ENCODE measurements around the gene SUN1.
"Not testable (repeated sequence)": the region's sequence is repeated elsewhere in the genome, so short reads cannot be mapped to it uniquely, and the experiment has no call there.

Gene SUN1

DNA sequence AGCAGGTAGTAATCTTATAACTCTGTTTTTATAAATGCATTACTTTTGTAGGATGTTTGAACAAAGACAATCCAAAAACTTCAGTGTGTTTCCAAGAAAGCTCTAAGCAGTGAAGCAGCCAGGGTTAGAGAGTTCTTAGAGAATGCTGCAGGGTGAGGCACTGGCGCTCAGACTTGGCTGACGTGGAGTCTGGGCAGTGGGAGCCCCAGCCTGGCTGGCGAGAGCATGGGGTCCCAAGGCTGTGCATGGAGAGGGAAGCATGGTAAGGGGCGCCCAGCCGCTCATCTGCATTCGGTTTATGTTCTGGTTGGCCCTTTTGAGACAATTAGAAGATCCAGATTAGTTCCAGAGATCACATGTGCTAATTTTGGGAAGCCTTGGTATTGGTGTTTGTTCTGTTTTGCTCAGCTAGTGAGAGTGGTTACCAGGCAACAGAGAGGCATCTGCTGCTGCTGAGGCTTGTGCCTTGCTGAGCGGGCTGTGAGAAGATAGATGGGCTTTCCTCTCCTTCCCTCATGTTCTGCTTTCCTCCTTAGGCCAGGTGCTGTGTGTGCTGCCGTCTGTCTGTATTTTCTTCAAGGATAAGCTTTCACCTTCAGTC lies 10.3 kb downstream of the SUN1 start:
- H3K4me3 ChIP-seq (replicated peaks; ENCODE audit: low read depth, low read length) = no peak overlapping the region
- DNase-seq (ENCODE audit: extremely low read depth, low read depth) = no peak
- TF ChIP-seq, protein P1, sequence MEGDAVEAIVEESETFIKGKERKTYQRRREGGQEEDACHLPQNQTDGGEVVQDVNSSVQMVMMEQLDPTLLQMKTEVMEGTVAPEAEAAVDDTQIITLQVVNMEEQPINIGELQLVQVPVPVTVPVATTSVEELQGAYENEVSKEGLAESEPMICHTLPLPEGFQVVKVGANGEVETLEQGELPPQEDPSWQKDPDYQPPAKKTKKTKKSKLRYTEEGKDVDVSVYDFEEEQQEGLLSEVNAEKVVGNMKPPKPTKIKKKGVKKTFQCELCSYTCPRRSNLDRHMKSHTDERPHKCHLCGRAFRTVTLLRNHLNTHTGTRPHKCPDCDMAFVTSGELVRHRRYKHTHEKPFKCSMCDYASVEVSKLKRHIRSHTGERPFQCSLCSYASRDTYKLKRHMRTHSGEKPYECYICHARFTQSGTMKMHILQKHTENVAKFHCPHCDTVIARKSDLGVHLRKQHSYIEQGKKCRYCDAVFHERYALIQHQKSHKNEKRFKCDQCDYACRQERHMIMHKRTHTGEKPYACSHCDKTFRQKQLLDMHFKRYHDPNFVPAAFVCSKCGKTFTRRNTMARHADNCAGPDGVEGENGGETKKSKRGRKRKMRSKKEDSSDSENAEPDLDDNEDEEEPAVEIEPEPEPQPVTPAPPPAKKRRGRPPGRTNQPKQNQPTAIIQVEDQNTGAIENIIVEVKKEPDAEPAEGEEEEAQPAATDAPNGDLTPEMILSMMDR (IDR thresholded peaks at IDR 0.05; ENCODE audit: low read depth, low read length, missing control alignments) = no peak

DNA sequence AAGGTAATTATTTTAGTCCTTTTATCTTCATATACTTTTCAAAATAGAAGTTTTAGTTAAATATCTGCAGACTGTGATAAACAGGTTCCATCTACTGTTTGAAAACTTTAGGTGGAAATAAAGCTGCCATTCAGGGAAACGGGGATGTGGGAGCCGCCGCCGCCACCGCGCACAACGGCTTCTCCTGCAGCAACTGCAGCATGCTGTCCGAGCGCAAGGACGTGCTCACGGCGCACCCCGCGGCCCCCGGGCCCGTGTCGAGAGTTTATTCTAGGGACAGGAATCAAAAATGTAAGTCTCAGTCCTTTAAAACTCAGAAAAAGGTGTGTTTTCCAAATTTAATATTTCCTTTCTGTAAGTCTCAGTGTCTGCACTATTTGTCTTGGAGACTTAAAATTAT lies 11.0 kb downstream of the SUN1 start:
- DNase-seq (ENCODE audit: extremely low read depth, low read depth) = no peak
- TF ChIP-seq, protein P1 (IDR thresholded peaks at IDR 0.05; ENCODE audit: low read depth, low read length, missing control alignments) = no peak
- no peak overlapping the region for H3K4me3 ChIP-seq (replicated peaks; ENCODE audit: low read depth, low read length)

DNA sequence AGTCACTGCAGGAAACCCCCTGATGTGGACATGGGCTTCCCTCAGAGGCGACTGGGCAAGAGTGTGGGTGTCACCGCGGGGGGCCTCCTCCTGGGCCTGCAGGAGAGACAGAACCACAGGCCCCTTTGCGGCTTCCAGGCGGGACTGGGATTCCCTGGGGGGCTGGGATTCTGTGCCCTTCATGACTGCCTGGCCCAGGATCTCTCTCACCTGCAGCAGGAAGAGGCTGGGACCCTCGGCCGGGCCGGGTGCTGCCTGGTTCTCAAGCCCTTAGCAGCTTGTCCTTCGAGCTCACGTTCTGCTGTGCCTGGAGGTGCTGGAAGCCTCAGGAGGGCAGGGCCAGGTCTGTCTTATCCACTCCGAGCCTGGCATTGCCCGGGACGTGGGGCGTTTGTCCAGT lies 11.8 kb downstream of the SUN1 start:
- DNase-seq (ENCODE audit: extremely low read depth, low read depth) = no peak
- TF ChIP-seq, protein P1 (IDR thresholded peaks at IDR 0.05; ENCODE audit: low read depth, low read length, missing control alignments) = no peak
- H3K4me3 ChIP-seq (replicated peaks; ENCODE audit: low read depth, low read length) = no peak overlapping the region

DNA sequence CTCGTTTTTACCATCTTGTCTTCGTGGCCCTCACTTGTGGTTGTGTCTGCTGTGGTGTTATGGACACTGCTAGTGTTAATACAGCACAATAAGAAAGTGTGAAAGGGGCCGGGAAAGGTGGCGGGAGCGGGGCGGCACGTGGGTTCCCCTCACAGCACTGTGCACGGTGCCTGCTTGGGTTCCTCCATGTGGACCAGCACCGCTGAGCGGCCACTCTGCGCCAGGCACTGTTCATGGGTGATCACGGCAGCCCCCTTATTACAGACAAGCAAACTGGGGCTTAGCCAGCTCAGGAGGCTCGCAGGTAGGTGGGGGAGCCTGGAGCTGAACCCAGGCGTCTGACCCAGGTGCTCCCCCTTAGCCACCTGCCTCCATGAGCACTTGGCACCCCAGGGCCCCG lies 12.2 kb downstream of the SUN1 start:
- DNase-seq (ENCODE audit: extremely low read depth, low read depth) = no peak
- no peak overlapping the region for H3K4me3 ChIP-seq (replicated peaks; ENCODE audit: low read depth, low read length)
- TF ChIP-seq, protein P1 (IDR thresholded peaks at IDR 0.05; ENCODE audit: low read depth, low read length, missing control alignments) = no peak

DNA sequence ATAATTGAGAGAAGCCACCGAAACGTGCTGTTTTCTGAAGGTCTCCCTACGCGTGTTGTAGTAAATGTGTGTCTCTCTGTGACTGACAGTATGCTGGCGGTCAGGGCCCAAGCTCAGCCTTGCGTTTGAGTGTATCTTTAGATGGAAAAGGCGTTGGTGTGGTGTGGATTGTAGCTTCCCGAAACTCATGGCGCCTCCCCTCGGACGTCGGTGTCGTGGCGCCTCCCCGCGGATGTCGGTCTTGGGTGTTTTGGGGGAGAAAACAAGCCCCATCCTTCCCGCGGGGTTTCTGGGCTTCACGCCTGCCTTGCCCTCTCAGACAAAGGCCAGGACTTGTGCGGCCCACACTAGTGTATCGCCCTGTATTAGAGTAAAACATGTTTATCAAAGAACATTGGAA lies 12.8 kb downstream of the SUN1 start:
- no peak for DNase-seq (ENCODE audit: extremely low read depth, low read depth)
- TF ChIP-seq, protein P1 (IDR thresholded peaks at IDR 0.05; ENCODE audit: low read depth, low read length, missing control alignments) = no peak
- H3K4me3 ChIP-seq (replicated peaks; ENCODE audit: low read depth, low read length) = no peak overlapping the region

DNA sequence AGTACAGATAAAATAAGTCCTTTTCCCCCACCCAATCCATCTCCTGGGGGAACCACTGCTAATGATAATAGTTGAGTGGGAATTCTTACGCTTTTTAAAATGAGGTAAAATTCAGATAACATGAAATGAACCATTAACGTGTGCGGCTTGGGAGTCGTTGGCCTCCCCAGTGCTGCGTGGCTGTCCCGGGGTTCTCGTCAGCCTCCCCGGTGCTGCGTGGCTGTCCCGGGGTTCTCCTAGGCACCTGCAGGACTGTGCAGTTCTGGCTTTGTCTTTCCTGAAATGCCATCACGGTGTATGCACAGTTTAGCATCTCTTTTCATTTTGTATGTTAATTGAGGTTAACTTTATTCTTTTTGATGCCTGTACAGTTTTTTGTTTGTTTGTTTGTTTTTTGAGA lies 13.5 kb downstream of the SUN1 start:
- DNase-seq (ENCODE audit: extremely low read depth, low read depth) = no peak
- TF ChIP-seq, protein P1 (IDR thresholded peaks at IDR 0.05; ENCODE audit: low read depth, low read length, missing control alignments) = no peak
- no peak overlapping the region for H3K4me3 ChIP-seq (replicated peaks; ENCODE audit: low read depth, low read length)

DNA sequence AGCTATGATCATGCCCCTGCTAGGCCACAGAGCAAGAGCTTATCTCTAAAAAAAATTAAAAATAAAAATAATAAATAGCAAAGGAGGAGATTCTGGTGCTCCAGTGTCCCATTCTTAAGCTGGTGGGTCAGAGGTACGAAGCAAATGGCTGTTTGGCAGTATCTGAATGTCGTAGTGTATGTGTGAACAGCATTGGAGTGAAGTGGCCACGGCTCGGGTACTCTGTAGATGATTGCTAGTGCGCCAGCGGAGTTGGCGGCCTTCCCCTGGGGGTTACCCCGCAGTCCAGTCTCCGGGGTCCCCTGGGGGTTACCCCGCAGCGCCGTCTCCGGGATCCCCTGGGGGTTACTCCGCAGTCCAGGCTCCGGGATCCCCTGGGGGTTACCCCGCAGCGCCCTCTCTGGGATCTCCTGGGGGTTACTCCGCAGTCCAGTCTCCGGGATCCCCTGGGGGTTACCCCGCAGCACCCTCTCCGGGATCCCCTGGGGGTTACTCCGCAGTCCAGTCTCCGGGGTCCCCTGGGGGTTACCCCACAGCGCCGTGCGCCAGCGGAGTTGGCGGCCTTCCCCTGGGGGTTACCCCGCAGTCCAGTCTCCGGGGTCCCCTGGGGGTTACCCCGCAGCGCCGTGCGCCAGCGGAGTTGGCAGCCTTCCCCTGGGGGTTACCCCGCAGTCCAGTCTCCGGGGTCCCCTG lies 14.8 kb downstream of the SUN1 start:
- not testable (repeated sequence) for H3K4me3 ChIP-seq (replicated peaks; ENCODE audit: low read depth, low read length); DNase-seq (ENCODE audit: extremely low read depth, low read depth)

DNA sequence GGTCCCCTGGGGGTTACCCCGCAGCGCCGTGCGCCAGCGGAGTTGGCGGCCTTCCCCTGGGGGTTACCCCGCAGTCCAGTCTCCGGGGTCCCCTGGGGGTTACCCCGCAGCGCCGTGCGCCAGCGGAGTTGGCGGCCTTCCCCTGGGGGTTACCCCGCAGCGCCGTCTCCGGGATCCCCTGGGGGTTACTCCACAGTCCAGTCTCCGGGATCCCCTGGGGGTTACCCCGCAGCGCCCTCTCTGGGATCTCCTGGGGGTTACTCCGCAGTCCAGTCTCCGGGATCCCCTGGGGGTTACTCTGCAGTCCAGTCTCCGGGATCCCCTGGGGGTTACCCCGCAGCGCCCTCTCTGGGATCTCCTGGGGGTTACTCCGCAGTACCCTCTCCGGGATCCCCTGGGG lies 15.5 kb downstream of the SUN1 start:
- not testable (repeated sequence) for H3K4me3 ChIP-seq (replicated peaks; ENCODE audit: low read depth, low read length); DNase-seq (ENCODE audit: extremely low read depth, low read depth)

Measured in HFF-Myc (cell line).